Calu3 (cell line): ENCODE data around the gene FMN2. TPM values are rescaled to one million over a fixed set of nuclear protein-coding genes. Genes with fewer than 3 reads are reported as not detected.

Experiments used
- BruUV-seq: library from RNA; stranded (reverse); fragments of 400-500 nt; replicated peaks from 2 replicates; lab custom pipeline; 2021; lab: Mats Ljungman, UMichigan
- CTCF ChIA-PET: fragments of 300-600 bp; sonication (Branson Sonifier 250); formaldehyde crosslinking; loops from one replicate; lab custom pipeline; 2022; ENCODE audit warnings: antibody characterized with exemption; lab: Charles Lee
- DNase-seq: peaks from one replicate; pipeline ENCODE4 v3.0.0; 2022
- H3K27ac Mint-ChIP-seq: one replicate; pipeline ENCODE4 v1.8.0; 2022; ENCODE audit warnings: mixed read lengths; ENCODE audit not compliant: unreplicated experiment
- H3K27me3 Mint-ChIP-seq: one replicate; pipeline ENCODE4 v1.8.0; 2022; ENCODE audit warnings: mixed read lengths; ENCODE audit not compliant: unreplicated experiment
- H3K36me3 Mint-ChIP-seq: one replicate; pipeline ENCODE4 v1.8.0; 2022; ENCODE audit warnings: mild to moderate bottlenecking, moderate library complexity, mixed read lengths; ENCODE audit not compliant: insufficient read depth, unreplicated experiment
- H3K4me1 Mint-ChIP-seq: one replicate; pipeline ENCODE4 v1.8.0; 2022; ENCODE audit warnings: mild to moderate bottlenecking, low read depth, mixed read lengths; ENCODE audit not compliant: unreplicated experiment
- H3K4me3 Mint-ChIP-seq: one replicate; pipeline ENCODE4 v1.8.0; 2022; ENCODE audit warnings: mild to moderate bottlenecking, low read depth, moderate library complexity, mixed read lengths; ENCODE audit not compliant: unreplicated experiment
- H3K9me3 Mint-ChIP-seq: one replicate; pipeline ENCODE4 v1.8.0; 2022; ENCODE audit warnings: low read depth, mixed read lengths; ENCODE audit not compliant: unreplicated experiment
- CTCF ChIP-seq: fragments of 200-600 bp; IDR thresholded peaks from one replicate; pipeline ENCODE4 v1.8.0; 2022; ENCODE audit warnings: antibody characterized with exemption; ENCODE audit not compliant: unreplicated experiment
- intact Hi-C: fragments of 100-400 bp; cut with micrococcal nuclease; formaldehyde crosslinking; loops from one replicate; pipeline ENCODE4 v1.10.0; 2022; ENCODE audit not compliant: unreplicated experiment
- total RNA-seq: library from RNA; stranded (reverse); gene quantifications from 2 replicates; pipeline ENCODE4 v1.2.3, GENCODE V29; 2022

Gene FMN2
- total RNA-seq, 1 experiment from 2014 or later = 0.12 TPM

GRCh38 chr1:240210026-240210425, 118.3 kb downstream of the FMN2 start:
- intact Hi-C loops = no loop called here
- no peak for TF ChIP-seq CTCF
- Mint-ChIP-seq H3K4me1 (no peaks in the 10 kb centered on the region), H3K36me3 (no peaks in the 10 kb centered on the region), H3K27me3 (no peaks in the 10 kb centered on the region), H3K27ac (no peak overlapping the region), H3K4me3 (no peak overlapping the region), H3K9me3 (no peaks in the 10 kb centered on the region)
- BruUV-seq = no TSS peak
- CTCF ChIA-PET = no interaction called here
- no peak for DNase-seq

- H3K4me3 Mint-ChIP-seq = no peak overlapping the region
Measured at GRCh38 chr1:240212556-240212955, 120.9 kb downstream of the FMN2 start.

GRCh38 chr1:240217403-240217802, 125.7 kb downstream of the FMN2 start:
- no peaks in the 10 kb centered on the region for H3K36me3 Mint-ChIP-seq
- no peak for DNase-seq
- no peaks in the 10 kb centered on the region for H3K4me1 Mint-ChIP-seq
- intact Hi-C loops = no loop called here
- H3K27ac Mint-ChIP-seq = no peak overlapping the region
- H3K9me3 Mint-ChIP-seq = no peaks in the 10 kb centered on the region
- no peaks in the 10 kb centered on the region for H3K27me3 Mint-ChIP-seq
- TF ChIP-seq CTCF = no peak
- BruUV-seq = no TSS peak
- CTCF ChIA-PET = no interaction called here
- no peak overlapping the region for H3K4me3 Mint-ChIP-seq

More at GRCh38 chr1:240212556-240212955, 120.9 kb downstream of the FMN2 start:
- DNase-seq = no peak
- CTCF ChIA-PET = no interaction called here
- H3K36me3 Mint-ChIP-seq = no peaks in the 10 kb centered on the region
- no peaks in the 10 kb centered on the region for H3K27me3 Mint-ChIP-seq
- no peak for TF ChIP-seq CTCF
- H3K9me3 Mint-ChIP-seq = no peaks in the 10 kb centered on the region
- H3K27ac Mint-ChIP-seq = no peak overlapping the region
- intact Hi-C loops = no loop called here
- no TSS peak for BruUV-seq
- no peaks in the 10 kb centered on the region for H3K4me1 Mint-ChIP-seq

GRCh38 chr1:240219104-240219503, 127.4 kb downstream of the FMN2 start:
- DNase-seq = no peak
- Mint-ChIP-seq H3K27me3 (no peaks in the 10 kb centered on the region), H3K9me3 (peaks cover 5% of the 10 kb centered on the region), H3K4me3 (no peak overlapping the region), H3K27ac (no peak overlapping the region), H3K36me3 (no peaks in the 10 kb centered on the region), H3K4me1 (no peaks in the 10 kb centered on the region)
- BruUV-seq = no TSS peak
- TF ChIP-seq CTCF = no peak
- intact Hi-C loops = no loop called here
- CTCF ChIA-PET = no interaction called here
